Common myeloid progenitor, CD34-positive (primary cell): ENCODE measurements around the gene CDH12.

ENCODE experiments used
- CTCF ChIA-PET: fragments of 350-600 bp; sonication (Branson Sonifier 250); formaldehyde crosslinking; loops from one replicate; lab custom pipeline; 2021; ENCODE audit warnings: antibody characterized with exemption; lab: Charles Lee
- POLR2A ChIA-PET: fragments of 350-600 bp; sonication (Branson Sonifier 250); formaldehyde crosslinking; loops from one replicate; lab custom pipeline; 2021; ENCODE audit warnings: antibody characterized with exemption; lab: Charles Lee
- DNase-seq, 3 donors: peaks; one replicate each; pipeline versions ENCODE4 v3.0.0 to v3.0.0-alpha.2; 2013
- H3K27ac ChIP-seq, 2 experiments: 1 replicate in 1 of 2; 2 replicates in 1 of 2; pipeline ENCODE4 v1.7.0; 2013; ENCODE audit warnings: inconsistent platforms in 2 of 2, low read length in 2 of 2, mild to moderate bottlenecking in 2 of 2, low read depth in 1 of 2, moderate library complexity in 1 of 2; ENCODE audit not compliant: severe bottlenecking in 2 of 2, insufficient read depth in 1 of 2, poor library complexity in 1 of 2
- H3K27me3 ChIP-seq, 5 experiments: replicated peaks in 2 of 5; 1 replicate in 3 of 5; 2 replicates in 2 of 5; pipeline versions ENCODE4 v1.6.1 to v1.7.0; 2013; ENCODE audit warnings: low read length in 4 of 5, mild to moderate bottlenecking in 2 of 5, moderate library complexity in 2 of 5, inconsistent platforms in 1 of 5; ENCODE audit not compliant: insufficient read depth in 5 of 5, control insufficient read depth in 4 of 5
- H3K36me3 ChIP-seq, 4 experiments: 1 replicate in 2 of 4; 2 replicates in 2 of 4; pipeline versions ENCODE4 v1.6.1 to v1.7.0; 2013; ENCODE audit warnings: low read length in 3 of 4, control low read depth in 1 of 4, mild to moderate bottlenecking in 1 of 4; ENCODE audit not compliant: control insufficient read depth in 4 of 4, insufficient read depth in 4 of 4
- H3K4me1 ChIP-seq, 4 experiments: 1 replicate in 3 of 4; 2 replicates in 1 of 4; pipeline versions ENCODE4 v1.6.1 to v1.7.1; 2013; ENCODE audit warnings: low read length in 3 of 4, mild to moderate bottlenecking in 3 of 4, control low read depth in 1 of 4, inconsistent platforms in 1 of 4, moderate library complexity in 1 of 4; ENCODE audit not compliant: control insufficient read depth in 4 of 4, insufficient read depth in 4 of 4; ENCODE audit errors: control extremely low read depth in 1 of 4
- H3K4me3 ChIP-seq, 7 experiments: 1 replicate in 4 of 7; 2 replicates in 3 of 7; pipeline versions ENCODE4 v1.5.1 to v1.7.0; 2013; ENCODE audit warnings: mild to moderate bottlenecking in 7 of 7, low read length in 6 of 7, moderate library complexity in 6 of 7, inconsistent platforms in 2 of 7, low read depth in 2 of 7, control low read depth in 1 of 7; ENCODE audit not compliant: insufficient read depth in 4 of 7, control insufficient read depth in 1 of 7; ENCODE audit errors: extremely low read depth in 1 of 7
- H3K9me3 ChIP-seq, 5 experiments: 1 replicate in 4 of 5; 2 replicates in 1 of 5; pipeline versions ENCODE4 v1.6.1 to v1.7.1; 2013; ENCODE audit warnings: low read length in 4 of 5, mild to moderate bottlenecking in 2 of 5, inconsistent platforms in 1 of 5, low read depth in 1 of 5, moderate library complexity in 1 of 5; ENCODE audit not compliant: control insufficient read depth in 4 of 5, insufficient read depth in 2 of 5; ENCODE audit errors: control extremely low read depth in 1 of 5
- WGBS: methylation state at CpG from one replicate; pipeline ENCODE4 v1.1.5; 2013; ENCODE audit not compliant: insufficient coverage; 5-methylcytosine and 5-hydroxymethylcytosine counted together

The CDH12 gene

GRCh38 chr5:21820527-21820926, 1032.6 kb downstream of the CDH12 start:
- no peak for DNase-seq
- Histone ChIP-seq H3K4me1 (peaks cover 0 to 3% (median 0%) of the 10 kb centered on the region in 4 experiments), H3K4me3 (no peak overlapping the region), H3K27ac (no peak overlapping the region), H3K36me3 (no peaks in the 10 kb centered on the region), H3K27me3 (no peaks in the 10 kb centered on the region), H3K9me3 (no peaks in the 10 kb centered on the region)
- 90% methylated on average over 1 of the region's 5 CpGs for WGBS
- ChIA-PET POLR2A (no interaction called here), CTCF (no interaction called here)

GRCh38 chr5:21818370-21818720, 1034.8 kb downstream of the CDH12 start:
- no peak for DNase-seq
- Histone ChIP-seq H3K4me3 (peak overlapping the region in 3 of 7 experiments; percentile 37 to 71 (median 42)), H3K9me3 (no peaks in the 10 kb centered on the region), H3K27me3 (no peaks in the 10 kb centered on the region), H3K36me3 (no peaks in the 10 kb centered on the region), H3K4me1 (peaks cover 0 to 3% (median 0%) of the 10 kb centered on the region in 4 experiments), H3K27ac (no peak overlapping the region)
- WGBS = no CpG with 5 or more reads among the region's 1 CpG
- ChIA-PET CTCF (interaction anchor here (1.3 kb wide), 1 partner anchor 13 kb away, joined by 5 read pairs; no protein-coding TSS in a partner anchor), POLR2A (no interaction called here)

- POLR2A ChIA-PET = no interaction called here
- no peak overlapping the region for H3K27ac ChIP-seq
- peak; percentile 11 to 45 (median 39) for DNase-seq
Observed at GRCh38 chr5:21817668-21818369, 1035.3 kb downstream of the CDH12 start.

GRCh38 chr5:21810737-21811316, 1042.3 kb downstream of the CDH12 start:
- POLR2A ChIA-PET = no interaction called here

More at GRCh38 chr5:21817668-21818369, 1035.3 kb downstream of the CDH12 start:
- CTCF ChIA-PET = interaction anchor here (1.4 to 2.3 kb wide), 2 partner anchors 9 kb away, joined by 3 to 6 read pairs; no protein-coding TSS in a partner anchor
- Histone ChIP-seq H3K4me3 (peak overlapping the region in 4 of 7 experiments; percentile 37 to 71 (median 52)), H3K27me3 (no peaks in the 10 kb centered on the region), H3K9me3 (no peaks in the 10 kb centered on the region), H3K4me1 (peaks cover 0 to 3% (median 0%) of the 10 kb centered on the region in 4 experiments), H3K36me3 (no peaks in the 10 kb centered on the region)
- no CpG with 5 or more reads among the region's 5 CpGs for WGBS

GRCh38 chr5:21809611-21810010, 1043.5 kb downstream of the CDH12 start:
- no peak for DNase-seq
- POLR2A ChIA-PET = no interaction called here
- H3K9me3 ChIP-seq = no peaks in the 10 kb centered on the region
- no peak overlapping the region for H3K4me3 ChIP-seq
- H3K27ac ChIP-seq = no peak overlapping the region
- no peaks in the 10 kb centered on the region for H3K27me3 ChIP-seq
- CTCF ChIA-PET = no interaction called here
- WGBS = no CpG with 5 or more reads among the region's 2 CpGs
- H3K36me3 ChIP-seq = no peaks in the 10 kb centered on the region
- peaks cover 0 to 7% (median 5%) of the 10 kb centered on the region in 4 experiments for H3K4me1 ChIP-seq

More at GRCh38 chr5:21810737-21811316, 1042.3 kb downstream of the CDH12 start:
- Histone ChIP-seq H3K27ac (no peak overlapping the region), H3K36me3 (no peaks in the 10 kb centered on the region), H3K4me1 (peaks cover 0 to 7% (median 5%) of the 10 kb centered on the region in 4 experiments), H3K27me3 (no peaks in the 10 kb centered on the region), H3K4me3 (no peak overlapping the region), H3K9me3 (no peaks in the 10 kb centered on the region)
- peak; percentile 13 to 53 (median 48) for DNase-seq
- CTCF ChIA-PET = interaction anchor here (1.1 kb wide), 1 partner anchor 21 kb away, joined by 3 read pairs; no protein-coding TSS in a partner anchor
- WGBS = no CpG with 5 or more reads among the region's 5 CpGs

GRCh38 chr5:21807953-21808352, 1045.2 kb downstream of the CDH12 start:
- H3K27ac ChIP-seq = no peak overlapping the region
- H3K4me3 ChIP-seq = no peak overlapping the region
- H3K36me3 ChIP-seq = no peaks in the 10 kb centered on the region
- CTCF ChIA-PET = interaction anchor here (1.0 to 1.1 kb wide), 2 partner anchors 9 to 12 kb away, joined by 3 read pairs; no protein-coding TSS in a partner anchor
- H3K9me3 ChIP-seq = no peaks in the 10 kb centered on the region
- peak in 2 of 3 donors; percentile 20 to 24 for DNase-seq
- H3K4me1 ChIP-seq = peaks cover 0 to 7% (median 5%) of the 10 kb centered on the region in 4 experiments
- POLR2A ChIA-PET = no interaction called here
- no peaks in the 10 kb centered on the region for H3K27me3 ChIP-seq
- 75% methylated on average over 3 of the region's 5 CpGs for WGBS

- H3K27me3 ChIP-seq = no peaks in the 10 kb centered on the region
Observed at GRCh38 chr5:21806943-21807342, 1046.2 kb downstream of the CDH12 start.

More at GRCh38 chr5:21806943-21807342, 1046.2 kb downstream of the CDH12 start:
- CTCF ChIA-PET = no interaction called here
- H3K36me3 ChIP-seq = no peaks in the 10 kb centered on the region
- peak; percentile 31 to 75 (median 70) for DNase-seq
- WGBS = 25% methylated on average over 1 of the region's 1 CpG
- POLR2A ChIA-PET = no interaction called here
- H3K4me3 ChIP-seq = no peak overlapping the region
- H3K9me3 ChIP-seq = no peaks in the 10 kb centered on the region
- peaks cover 0 to 7% (median 5%) of the 10 kb centered on the region in 4 experiments for H3K4me1 ChIP-seq
- H3K27ac ChIP-seq = no peak overlapping the region
